ENCODE measurements around the gene TBC1D2.
A peak's percentile ranks its signal among the peaks of the same experiment; 100 is the strongest.

TBC1D2 gene

GRCh38 chr9:98241357-98242300, 13.8 kb downstream of the TBC1D2 start:
- no peak for DNase-seq (ENCODE audit: low spot score)

GRCh38 chr9:98240475-98240874, 15.0 kb downstream of the TBC1D2 start:
- DNase-seq (ENCODE audit: low spot score) = no peak

- no peak for DNase-seq (ENCODE audit: low spot score)
These were observed 18.5 kb downstream of the TBC1D2 start for GRCh38 chr9:98236901-98237487.

- no peak for DNase-seq (ENCODE audit: low spot score)
These were observed 20.3 kb downstream of the TBC1D2 start for GRCh38 chr9:98235126-98235525.

- no peak for DNase-seq (ENCODE audit: low spot score)
These were observed 21.1 kb downstream of the TBC1D2 start for GRCh38 chr9:98234245-98234825.

GRCh38 chr9:98232926-98233325, 22.5 kb downstream of the TBC1D2 start:
- DNase-seq (ENCODE audit: low spot score) = no peak

GRCh38 chr9:98231770-98232478, 23.5 kb downstream of the TBC1D2 start:
- peak; percentile 81 for DNase-seq (ENCODE audit: low spot score)

- no peak for DNase-seq (ENCODE audit: low spot score)
These were observed 24.7 kb downstream of the TBC1D2 start for GRCh38 chr9:98230789-98231188.

GRCh38 chr9:98230304-98230703, 25.1 kb downstream of the TBC1D2 start:
- no peak for DNase-seq (ENCODE audit: low spot score)

GRCh38 chr9:98229620-98230019, 25.8 kb downstream of the TBC1D2 start:
- DNase-seq (ENCODE audit: low spot score) = no peak

- DNase-seq (ENCODE audit: low spot score) = no peak
These were observed 26.4 kb downstream of the TBC1D2 start for GRCh38 chr9:98229090-98229395.

GRCh38 chr9:98228392-98229089, 26.9 kb downstream of the TBC1D2 start:
- DNase-seq (ENCODE audit: low spot score) = no peak

- DNase-seq (ENCODE audit: low spot score) = no peak
These were observed 27.6 kb downstream of the TBC1D2 start for GRCh38 chr9:98227883-98228282.

GRCh38 chr9:98226957-98227356, 28.5 kb downstream of the TBC1D2 start:
- no peak for DNase-seq (ENCODE audit: low spot score)

GRCh38 chr9:98226516-98226915, 28.9 kb downstream of the TBC1D2 start:
- no peak for DNase-seq (ENCODE audit: low spot score)

- no peak for DNase-seq (ENCODE audit: low spot score)
These were observed 30.4 kb downstream of the TBC1D2 start for GRCh38 chr9:98225015-98225442.

GRCh38 chr9:98222885-98223691, 32.4 kb downstream of the TBC1D2 start:
- DNase-seq (ENCODE audit: low spot score) = peak; percentile 95

GRCh38 chr9:98220911-98221310, 34.5 kb downstream of the TBC1D2 start:
- DNase-seq (ENCODE audit: low spot score) = no peak

GRCh38 chr9:98219794-98220370, 35.6 kb downstream of the TBC1D2 start:
- no peak for DNase-seq (ENCODE audit: low spot score)

GRCh38 chr9:98219364-98219716, 36.1 kb downstream of the TBC1D2 start:
- no peak for DNase-seq (ENCODE audit: low spot score)
